GM12801 (cell line): ENCODE results near the gene RANBP17.

Source experiments
- TF ChIP-seq, protein P1 (sequence below): IDR thresholded peaks from one replicate; pipeline ENCODE4 v1.5.1; 2011; ENCODE audit warnings: control low read depth; ENCODE audit not compliant: insufficient read length; ENCODE audit errors: extremely low read depth

RANBP17 gene

DNA sequence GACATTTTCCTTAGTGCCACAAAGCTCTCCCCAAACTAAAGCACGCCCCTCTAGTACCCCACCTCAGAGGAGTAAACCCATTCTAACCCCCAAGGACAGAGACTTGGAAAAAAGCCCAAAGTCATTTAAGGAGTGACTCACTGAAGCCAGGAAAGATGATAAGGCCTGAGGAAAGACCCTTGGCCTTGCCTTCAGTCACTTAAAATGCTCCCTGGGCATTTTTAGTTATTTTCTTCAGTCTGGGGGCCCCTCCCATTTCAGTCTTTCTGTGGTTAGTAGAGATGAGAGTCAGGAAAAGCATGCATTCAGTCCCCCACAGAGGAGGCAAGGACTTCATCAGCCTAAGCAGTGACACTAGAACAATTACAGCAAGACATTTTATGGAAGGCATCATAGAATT lies 433.5 kb downstream of the RANBP17 start:
- TF ChIP-seq, protein P1, sequence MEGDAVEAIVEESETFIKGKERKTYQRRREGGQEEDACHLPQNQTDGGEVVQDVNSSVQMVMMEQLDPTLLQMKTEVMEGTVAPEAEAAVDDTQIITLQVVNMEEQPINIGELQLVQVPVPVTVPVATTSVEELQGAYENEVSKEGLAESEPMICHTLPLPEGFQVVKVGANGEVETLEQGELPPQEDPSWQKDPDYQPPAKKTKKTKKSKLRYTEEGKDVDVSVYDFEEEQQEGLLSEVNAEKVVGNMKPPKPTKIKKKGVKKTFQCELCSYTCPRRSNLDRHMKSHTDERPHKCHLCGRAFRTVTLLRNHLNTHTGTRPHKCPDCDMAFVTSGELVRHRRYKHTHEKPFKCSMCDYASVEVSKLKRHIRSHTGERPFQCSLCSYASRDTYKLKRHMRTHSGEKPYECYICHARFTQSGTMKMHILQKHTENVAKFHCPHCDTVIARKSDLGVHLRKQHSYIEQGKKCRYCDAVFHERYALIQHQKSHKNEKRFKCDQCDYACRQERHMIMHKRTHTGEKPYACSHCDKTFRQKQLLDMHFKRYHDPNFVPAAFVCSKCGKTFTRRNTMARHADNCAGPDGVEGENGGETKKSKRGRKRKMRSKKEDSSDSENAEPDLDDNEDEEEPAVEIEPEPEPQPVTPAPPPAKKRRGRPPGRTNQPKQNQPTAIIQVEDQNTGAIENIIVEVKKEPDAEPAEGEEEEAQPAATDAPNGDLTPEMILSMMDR: no peak

DNA sequence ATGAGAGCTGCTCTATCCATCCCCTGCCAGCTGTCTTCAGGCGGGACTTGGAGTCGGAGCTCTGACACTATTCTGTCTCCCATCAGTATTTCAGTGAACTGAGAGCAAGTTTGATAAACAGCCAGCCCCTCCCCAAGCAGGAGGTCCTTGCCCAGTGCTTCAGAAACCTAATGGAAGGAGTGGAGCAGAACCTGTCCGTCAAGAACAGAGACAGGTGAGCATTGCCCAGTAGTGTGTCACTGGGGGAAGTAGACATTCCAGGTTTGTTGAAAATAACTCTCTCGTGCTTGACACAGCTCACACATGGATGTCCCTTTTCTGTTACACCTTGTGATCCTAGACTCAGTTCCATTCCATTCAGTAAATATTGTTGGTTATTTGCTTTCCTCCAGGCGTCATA lies 434.0 kb downstream of the RANBP17 start:
- TF ChIP-seq, protein P1: no peak

DNA sequence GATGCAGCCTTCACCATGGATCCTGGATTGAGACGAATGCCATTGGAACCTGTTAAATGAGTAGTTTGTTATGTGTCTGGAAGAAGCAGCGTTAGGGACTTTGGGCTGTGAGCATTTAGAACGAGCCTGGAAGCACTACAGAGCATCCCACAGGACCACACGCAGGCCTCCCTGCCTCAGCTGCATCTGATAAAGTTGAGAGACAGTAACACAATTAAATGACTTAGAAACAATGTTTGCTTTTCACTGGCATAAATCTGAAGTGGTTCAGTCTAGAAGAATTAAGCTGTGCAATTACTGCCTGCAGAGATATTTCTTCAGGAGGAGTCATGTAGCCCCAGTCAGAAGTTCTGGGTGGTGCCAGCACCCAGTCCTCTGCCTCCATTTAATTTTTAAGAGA lies 437.4 kb downstream of the RANBP17 start:
- TF ChIP-seq, protein P1: no peak

DNA sequence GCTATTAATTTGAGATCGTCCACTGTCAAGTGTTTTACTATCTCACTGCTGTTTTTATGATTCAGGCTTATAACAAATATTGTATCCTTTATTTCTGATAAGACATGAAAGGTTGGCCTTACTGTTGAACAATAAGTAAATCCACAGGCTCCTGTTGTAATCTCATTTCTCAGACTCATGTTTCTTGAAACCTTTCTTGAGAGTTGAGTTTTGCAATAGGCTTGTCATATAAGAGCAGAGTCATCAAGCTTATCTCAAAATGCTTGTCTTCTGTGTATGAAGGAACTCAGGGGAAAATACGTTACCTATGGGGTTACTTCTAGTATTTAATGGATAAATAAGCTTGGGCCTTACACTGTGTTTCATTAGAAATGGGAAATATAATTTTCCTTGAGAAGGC lies 438.0 kb downstream of the RANBP17 start:
- TF ChIP-seq, protein P1: no peak

DNA sequence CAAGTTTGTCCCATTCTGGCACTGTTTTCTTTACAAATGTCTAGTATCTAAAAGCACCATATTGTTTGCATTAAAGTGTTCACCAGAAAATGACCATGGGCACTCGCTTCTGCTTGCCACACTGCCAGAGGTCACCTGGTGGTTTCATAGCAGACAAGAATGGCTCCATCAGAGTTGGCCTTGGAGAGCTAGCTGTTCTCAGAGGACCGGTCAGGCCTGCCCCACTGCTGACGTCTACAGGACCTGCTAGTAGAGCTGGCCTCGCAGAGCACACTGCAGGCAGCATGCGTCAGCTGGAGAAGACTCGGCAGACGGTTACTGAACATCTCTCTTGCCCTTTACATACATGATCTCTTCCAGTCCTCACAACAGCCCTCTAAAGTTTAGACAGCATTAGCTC lies 438.5 kb downstream of the RANBP17 start:
- TF ChIP-seq, protein P1: no peak

DNA sequence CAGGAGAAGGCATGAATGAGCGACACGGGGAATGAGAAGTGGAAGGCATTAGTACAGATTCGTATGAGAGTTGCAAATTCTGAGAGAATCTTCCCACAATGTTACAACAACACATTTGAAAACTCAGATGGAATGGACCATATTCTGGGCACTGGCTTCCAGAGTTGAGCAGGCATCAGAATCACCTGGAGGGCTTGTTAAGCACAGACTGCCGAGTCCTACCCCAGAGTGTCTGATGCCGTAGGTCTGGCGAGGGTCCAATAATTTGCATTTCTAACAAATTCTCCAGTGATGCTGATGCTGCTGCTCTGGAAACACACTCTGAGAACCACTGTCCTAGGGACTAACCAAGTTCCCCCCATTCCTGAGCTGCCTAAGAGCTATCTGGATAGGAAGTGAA lies 444.3 kb downstream of the RANBP17 start:
- TF ChIP-seq, protein P1: no peak

DNA sequence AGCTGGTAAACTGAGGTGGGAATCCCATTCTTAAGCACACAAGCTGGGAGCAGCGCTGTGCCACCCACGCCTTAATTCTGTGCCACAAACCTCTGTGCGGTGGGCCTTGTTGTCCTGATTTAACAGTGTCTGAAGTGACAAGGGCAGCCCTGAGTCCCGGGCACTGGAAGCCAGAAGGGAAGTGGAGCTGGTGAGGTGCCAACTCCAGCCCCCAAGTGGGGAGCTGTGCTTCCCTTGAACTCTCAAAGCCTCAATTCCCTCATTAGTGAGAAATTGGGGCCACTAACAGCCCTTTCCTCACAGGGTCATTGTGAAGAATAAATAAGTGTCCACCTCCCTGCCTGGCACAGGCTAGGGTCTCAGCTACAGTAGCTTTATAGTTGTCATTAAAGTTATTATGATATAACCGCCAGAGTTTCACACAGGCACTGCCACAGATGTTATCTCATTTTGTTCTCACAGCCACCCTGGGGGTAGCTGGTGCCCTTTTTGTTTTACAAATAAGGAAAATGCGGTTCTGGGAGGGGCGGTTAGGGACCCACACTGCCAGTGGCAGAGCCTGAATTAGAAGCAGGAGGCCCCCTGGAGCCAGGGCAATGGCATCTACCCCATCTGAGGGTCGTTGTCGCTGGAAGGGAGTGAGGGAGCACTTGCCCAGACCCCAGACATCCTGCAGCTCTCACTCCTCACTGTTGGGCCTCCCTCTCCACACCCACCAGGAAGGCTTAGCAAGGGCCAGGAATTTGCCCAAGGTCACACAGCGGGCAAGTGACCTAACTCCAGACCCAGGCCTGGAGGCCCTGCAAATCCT lies 445.2 kb downstream of the RANBP17 start:
- TF ChIP-seq, protein P1: no peak
